Lower leg skin (tissue), 4 donors: ENCODE measurements around the gene LSR. TPM values are rescaled to one million over a fixed set of nuclear protein-coding genes. Genes with fewer than 3 reads are reported as not detected.
"Not testable (repeated sequence)": the region's sequence is repeated elsewhere in the genome, so short reads cannot be mapped to it uniquely, and the experiment has no call there.

Source experiments
- DNase-seq, 2 donors: peaks; one replicate each; pipeline ENCODE4 v3.0.0-alpha.2; 2019; ENCODE audit warnings: low spot score in 2 of 2
- H3K4me3 ChIP-seq: fragments of 200-600 bp; sonication (generic); 2 replicates; pipeline ENCODE4 v1.5.1; 2017; ENCODE audit warnings: mild to moderate bottlenecking, low read depth; ENCODE audit not compliant: poor library complexity, severe bottlenecking
- CTCF ChIP-seq, 3 donors: fragments of 450-650 bp; IDR thresholded peaks; one replicate each; pipeline ENCODE4 v1.5.1; 2016; ENCODE audit warnings: antibody characterized with exemption in 3 of 3, mild to moderate bottlenecking in 3 of 3, moderate library complexity in 2 of 3
- POLR2A ChIP-seq, 2 donors: fragments of 450-650 bp; IDR thresholded peaks; one replicate each; pipeline ENCODE4 v1.6.1; 2016 to 2017; ENCODE audit warnings: antibody characterized with exemption in 2 of 2, mild to moderate bottlenecking in 1 of 2, moderate library complexity in 1 of 2
- WGBS, 2 donors: methylation state at CpG; one replicate each; pipeline ENCODE4 v1.1.5; 2018; 5-methylcytosine and 5-hydroxymethylcytosine counted together
- intact Hi-C: fragments of 100-400 bp; cut with DNase I; formaldehyde crosslinking; loops from one replicate; pipeline ENCODE4 v1.15.0; 2023; ENCODE audit warnings: low total_unique reads
- total RNA-seq, 4 donors: library from RNA; depleted of rRNA; stranded (reverse); fragments of >200 nt; gene quantifications; one replicate each; pipeline ENCODE4 v1.1.0, GENCODE V29; 2016

Gene LSR
- total RNA-seq, 4 donors from 2014 or later: 79.0 to 115 (median 84.5) TPM

DNA sequence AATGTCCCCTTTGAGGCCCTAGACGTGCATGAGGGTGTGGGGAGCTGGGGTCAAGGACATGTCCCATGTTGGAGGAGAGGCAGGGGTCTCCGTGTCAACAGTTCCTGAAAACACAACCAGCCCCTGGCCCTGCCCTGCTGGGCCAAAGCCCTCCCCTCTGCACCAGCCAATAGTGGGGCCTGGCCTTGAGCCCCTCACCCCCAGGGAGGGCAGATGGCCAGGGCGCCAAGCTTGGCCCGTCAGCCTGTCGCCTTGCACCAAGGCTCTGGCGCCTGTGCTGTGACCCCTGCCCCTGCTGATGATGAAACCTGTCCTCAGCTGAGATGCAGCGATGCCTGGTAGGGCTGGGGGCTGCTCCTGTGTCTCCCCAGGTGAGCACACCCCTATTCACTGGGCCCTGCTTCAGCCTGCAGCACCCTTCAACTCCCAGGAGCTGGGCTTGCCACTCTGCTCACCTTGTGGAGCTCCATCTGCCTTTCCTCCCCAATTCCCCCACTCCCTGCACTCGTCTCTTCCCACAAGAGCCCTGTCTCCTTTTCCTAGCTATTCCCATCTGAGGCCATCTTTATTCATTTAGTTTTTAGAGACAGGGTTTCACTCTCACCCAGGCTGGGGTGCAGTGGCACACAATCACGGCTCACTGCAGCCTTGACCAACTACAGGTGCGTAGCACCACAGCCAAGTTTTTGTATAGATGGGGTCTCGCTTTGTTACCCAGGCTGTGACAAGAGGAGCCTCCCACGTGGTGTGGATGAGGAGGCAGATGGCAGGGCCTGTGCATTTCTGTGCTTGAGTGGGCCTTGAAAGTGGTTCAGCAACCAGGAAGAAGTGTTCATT is 31.4 kb downstream of the LSR start:
- 66 to 69% methylated on average over 12 of the region's 12 CpGs for WGBS, 2 donors
- no peak overlapping the region for H3K4me3 ChIP-seq
- intact Hi-C loops: no loop called here
- no peak for TF ChIP-seq CTCF (IDR thresholded peaks at IDR 0.05)
- TF ChIP-seq POLR2A (IDR thresholded peaks at IDR 0.05): no peak
- no peak for DNase-seq

DNA sequence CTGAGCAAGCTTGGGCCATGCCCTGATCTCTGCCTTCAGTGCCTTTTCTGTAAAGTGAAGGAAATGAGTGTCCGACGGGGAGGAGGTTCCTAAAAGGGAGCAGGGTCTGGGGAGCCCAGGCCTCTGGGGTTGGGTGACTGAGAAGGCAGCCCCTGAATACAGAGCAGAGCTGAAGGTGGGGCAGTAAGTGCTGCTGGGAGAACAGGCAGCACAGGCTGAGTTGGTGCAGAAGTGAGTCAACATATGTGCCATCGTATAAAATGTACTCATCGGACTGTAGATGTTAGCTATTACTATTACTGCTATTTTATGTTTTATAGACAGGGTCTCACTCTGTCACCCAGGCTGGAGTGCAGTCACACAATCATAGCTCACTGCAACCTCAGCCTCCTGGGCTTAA is 32.5 kb downstream of the LSR start:
- intact Hi-C loops: no loop called here
- WGBS, 2 donors: 34 to 53% methylated on average over 4 of the region's 4 CpGs
- H3K4me3 ChIP-seq: no peak overlapping the region
- no peak for DNase-seq
- no peak for TF ChIP-seq POLR2A (IDR thresholded peaks at IDR 0.05)
- no peak for TF ChIP-seq CTCF (IDR thresholded peaks at IDR 0.05)

GRCh38 chr19:35284153-35285094 is 35.6 kb downstream of the LSR start:
- TF ChIP-seq POLR2A (IDR thresholded peaks at IDR 0.05): no peak
- no peak for TF ChIP-seq CTCF (IDR thresholded peaks at IDR 0.05)
- H3K4me3 ChIP-seq: no peak overlapping the region
- intact Hi-C loops: no loop called here
- WGBS, 2 donors: 78 to 82% methylated on average over 17 of the region's 17 CpGs
- DNase-seq: peak in 1 of 2 donors; percentile 82

DNA sequence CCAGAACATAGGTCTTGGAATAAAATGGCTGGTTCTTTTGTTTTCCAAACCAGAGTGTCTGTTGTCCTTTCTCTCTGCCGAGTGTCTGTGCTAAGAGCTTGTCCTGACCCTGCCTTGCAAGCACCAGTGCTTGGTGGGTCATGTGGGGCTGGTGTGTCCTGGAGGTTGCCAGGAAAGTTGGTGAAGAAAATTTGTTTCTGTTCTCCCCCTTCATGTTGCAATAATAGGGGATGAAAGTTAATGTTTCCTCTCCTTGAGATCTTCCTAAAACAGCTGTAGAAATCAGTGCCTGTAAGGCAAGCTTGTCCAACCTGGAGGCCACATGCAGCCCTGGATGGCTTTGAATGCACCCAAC is 36.3 kb downstream of the LSR start:
- intact Hi-C loops: no loop called here
- H3K4me3 ChIP-seq: no peak overlapping the region
- WGBS, 2 donors: 47 to 55% methylated on average over 1 of the region's 1 CpG
- TF ChIP-seq CTCF (IDR thresholded peaks at IDR 0.05) (no peak), POLR2A (IDR thresholded peaks at IDR 0.05) (no peak)
- DNase-seq: no peak

GRCh38 chr19:35285465-35285864 is 36.7 kb downstream of the LSR start:
- 87 to 91% methylated on average over 3 of the region's 3 CpGs for WGBS, 2 donors
- intact Hi-C loops, H3K4me3 ChIP-seq, DNase-seq: not testable (repeated sequence)

DNA sequence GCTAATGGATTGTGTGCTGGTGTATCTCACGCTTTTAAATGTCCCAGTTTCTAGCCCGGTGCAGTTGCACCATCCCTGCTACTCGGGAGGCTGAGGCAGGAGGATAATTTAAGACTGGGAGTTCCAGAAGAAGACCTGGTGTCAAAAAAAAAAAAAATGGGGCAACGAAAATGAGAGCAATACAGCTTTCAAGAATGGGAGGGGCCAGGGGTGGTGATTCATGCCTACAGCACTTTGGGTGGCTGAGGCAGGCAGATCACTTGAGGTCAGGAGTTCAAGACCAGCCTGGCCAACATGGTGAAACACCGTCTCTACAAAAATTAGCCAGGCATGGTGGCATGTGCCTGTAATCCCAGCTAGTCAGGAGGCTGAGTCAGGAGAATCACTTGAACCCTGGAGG is 37.3 kb downstream of the LSR start:
- DNase-seq, intact Hi-C loops, H3K4me3 ChIP-seq: not testable (repeated sequence)
- 75 to 76% methylated on average over 5 of the region's 5 CpGs for WGBS, 2 donors
